SU-DHL-6 (cell line): ENCODE data around the gene MRPL27.
A peak's percentile ranks its signal among the peaks of the same experiment; 100 is the strongest.

Source experiments
- H2AFZ ChIP-seq: fragments of 200-600 bp; sonication (generic); 2 replicates; pipeline ENCODE4 v1.6.1; 2014; ENCODE audit warnings: low read depth, mild to moderate bottlenecking, moderate library complexity, mixed read lengths, antibody characterized with exemption, low read length; ENCODE audit not compliant: severe bottlenecking
- H3F3A ChIP-seq: fragments of 200-600 bp; shearing (Covaris generic); 2 replicates; pipeline ENCODE4 v1.6.0; 2016; ENCODE audit warnings: antibody characterized with exemption, mild to moderate bottlenecking; ENCODE audit not compliant: insufficient read depth
- H3K27ac ChIP-seq: fragments of 200-600 bp; sonication (generic); 2 replicates; pipeline ENCODE4 v1.5.1; 2016; ENCODE audit warnings: low read depth, mild to moderate bottlenecking, low read length, moderate library complexity, mixed read lengths
- H3K27me3 ChIP-seq: fragments of 200-600 bp; sonication (generic), shearing (Covaris generic); 2 replicates; pipeline ENCODE4 v1.6.0; 2014; ENCODE audit warnings: mild to moderate bottlenecking, low read length
- H3K36me3 ChIP-seq: fragments of 200-600 bp; sonication (generic); 2 replicates; pipeline ENCODE4 v1.6.1; 2014; ENCODE audit warnings: mild to moderate bottlenecking, low read length, mixed read lengths
- H3K4me2 ChIP-seq: fragments of 300-600, 200-600 bp; shearing (Covaris generic), sonication (generic); 2 replicates; pipeline ENCODE4 v1.6.0; 2014; ENCODE audit warnings: low read length, low read depth, mild to moderate bottlenecking; ENCODE audit not compliant: poor library complexity, severe bottlenecking
- H3K4me3 ChIP-seq: fragments of 200-600 bp; sonication (generic); 2 replicates; pipeline ENCODE4 v1.5.1; 2014; ENCODE audit warnings: antibody characterized with exemption, low read length, mild to moderate bottlenecking, mixed read lengths; ENCODE audit not compliant: insufficient read depth, poor library complexity, severe bottlenecking
- H3K79me2 ChIP-seq: fragments of 200-600 bp; sonication (generic); 2 replicates; pipeline ENCODE4 v1.6.1; 2014; ENCODE audit warnings: mild to moderate bottlenecking, low read length, moderate library complexity; ENCODE audit not compliant: insufficient read depth
- H3K9ac ChIP-seq: fragments of 200-600 bp; sonication (generic); 2 replicates; pipeline ENCODE4 v1.7.0; 2014; ENCODE audit warnings: mild to moderate bottlenecking, low read length
- H3K9me2 ChIP-seq: fragments of 200-600 bp; sonication (generic); replicated peaks from 2 replicates; pipeline ENCODE4 v1.6.1; 2014; ENCODE audit warnings: low read length; ENCODE audit not compliant: insufficient read depth
- H3K9me3 ChIP-seq: fragments of 200-600 bp; sonication (generic); 2 replicates; pipeline ENCODE4 v1.6.1; 2014; ENCODE audit warnings: low read length, mixed read lengths; ENCODE audit not compliant: insufficient read depth
- H4K20me1 ChIP-seq: fragments of 200-600 bp; sonication (generic); 2 replicates; pipeline ENCODE4 v1.6.1; 2014; ENCODE audit warnings: low read depth, mild to moderate bottlenecking, antibody characterized with exemption, low read length, moderate library complexity, mixed read lengths
- EZH2phosphoT487 ChIP-seq: fragments of 200-600 bp; sonication (generic), shearing (Covaris generic); conservative IDR thresholded peaks from 2 replicates; pipeline ENCODE4 v1.6.1; 2018; ENCODE audit warnings: mild to moderate bottlenecking, antibody characterized with exemption, low read length, moderate library complexity, mixed read lengths
- TF ChIP-seq, protein P1 (sequence below): fragments of 200-600 bp; sonication (generic); IDR thresholded peaks from one replicate; pipeline ENCODE4 v1.5.1; 2017; ENCODE audit warnings: antibody characterized with exemption, mild to moderate bottlenecking, low read length, moderate library complexity; ENCODE audit not compliant: insufficient read depth, poor library complexity, severe bottlenecking

Gene MRPL27

DNA sequence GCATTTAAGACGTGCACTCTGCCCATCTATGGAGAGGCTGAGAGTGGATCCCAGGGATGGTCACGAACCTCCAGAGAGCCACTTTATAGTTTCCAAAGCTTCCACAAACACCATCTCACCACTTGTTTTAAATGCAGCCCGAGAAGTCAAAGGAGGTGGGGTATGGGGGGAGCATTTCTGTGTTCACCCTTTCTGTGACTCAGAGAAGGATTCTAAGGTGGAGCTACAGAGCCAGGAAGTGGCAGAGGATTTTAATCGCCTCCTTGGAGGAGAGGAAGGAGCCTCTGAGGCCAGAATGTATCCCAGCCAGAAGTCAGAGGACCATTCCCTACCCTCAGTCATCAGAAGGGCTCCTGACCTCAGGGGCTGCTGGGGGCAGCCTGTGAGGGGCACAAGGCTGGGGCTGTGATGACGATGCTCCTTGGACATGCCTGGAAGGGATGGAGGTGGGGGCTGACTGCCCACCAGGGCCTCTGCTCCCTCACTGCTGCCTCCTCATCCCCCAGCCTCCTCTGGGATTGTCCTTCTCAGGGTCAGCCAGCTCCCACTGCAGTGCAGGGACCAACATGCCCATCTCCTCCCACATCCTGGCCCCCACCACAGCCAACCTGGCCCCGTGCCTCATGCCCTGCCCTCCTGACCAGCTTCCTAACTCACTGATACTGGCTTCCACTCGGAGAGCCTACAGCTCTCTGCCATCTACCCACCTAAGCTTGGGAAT is 24.3 kb downstream of the MRPL27 start:
- H3K4me2 ChIP-seq: no peak overlapping the region

DNA sequence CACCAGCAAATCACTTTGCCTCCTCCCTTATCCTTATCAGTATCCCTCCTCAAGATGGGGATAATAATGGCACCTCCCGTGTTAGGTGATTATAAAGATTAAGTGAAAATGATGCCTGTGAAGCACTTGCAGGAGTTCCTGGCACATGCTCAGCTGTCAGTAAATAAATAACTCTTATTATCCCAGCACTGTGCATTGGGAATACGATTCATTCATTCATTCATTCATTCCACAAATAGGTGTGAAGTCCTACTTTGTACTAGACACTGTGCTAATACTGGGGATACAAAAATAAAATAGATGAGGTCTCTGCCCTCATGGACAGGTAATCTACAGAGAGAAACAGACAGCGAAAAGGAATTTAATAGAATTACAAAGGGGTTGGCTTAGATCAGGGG is 25.1 kb downstream of the MRPL27 start:
- Histone ChIP-seq H4K20me1 (no peaks in the 10 kb centered on the region), H3K9me2 (no peaks in the 10 kb centered on the region), H3K4me3 (no peak overlapping the region), H3K4me2 (no peak overlapping the region), H3K27me3 (no peaks in the 10 kb centered on the region), H3K36me3 (no peaks in the 10 kb centered on the region), H3K79me2 (0 out of 2 replicates have a peak, but pooled peaks cover 8% of the 10 kb centered on the region), H3K9me3 (no peaks in the 10 kb centered on the region), H2AFZ (no peak overlapping the region), H3K9ac (no peak overlapping the region), H3F3A (no peaks in the 10 kb centered on the region), H3K27ac (no peak overlapping the region)
- TF ChIP-seq, protein P1, sequence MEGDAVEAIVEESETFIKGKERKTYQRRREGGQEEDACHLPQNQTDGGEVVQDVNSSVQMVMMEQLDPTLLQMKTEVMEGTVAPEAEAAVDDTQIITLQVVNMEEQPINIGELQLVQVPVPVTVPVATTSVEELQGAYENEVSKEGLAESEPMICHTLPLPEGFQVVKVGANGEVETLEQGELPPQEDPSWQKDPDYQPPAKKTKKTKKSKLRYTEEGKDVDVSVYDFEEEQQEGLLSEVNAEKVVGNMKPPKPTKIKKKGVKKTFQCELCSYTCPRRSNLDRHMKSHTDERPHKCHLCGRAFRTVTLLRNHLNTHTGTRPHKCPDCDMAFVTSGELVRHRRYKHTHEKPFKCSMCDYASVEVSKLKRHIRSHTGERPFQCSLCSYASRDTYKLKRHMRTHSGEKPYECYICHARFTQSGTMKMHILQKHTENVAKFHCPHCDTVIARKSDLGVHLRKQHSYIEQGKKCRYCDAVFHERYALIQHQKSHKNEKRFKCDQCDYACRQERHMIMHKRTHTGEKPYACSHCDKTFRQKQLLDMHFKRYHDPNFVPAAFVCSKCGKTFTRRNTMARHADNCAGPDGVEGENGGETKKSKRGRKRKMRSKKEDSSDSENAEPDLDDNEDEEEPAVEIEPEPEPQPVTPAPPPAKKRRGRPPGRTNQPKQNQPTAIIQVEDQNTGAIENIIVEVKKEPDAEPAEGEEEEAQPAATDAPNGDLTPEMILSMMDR: no peak
- TF ChIP-seq EZH2phosphoT487: no peak

More for the DNA sequence above, 24.3 kb downstream of the MRPL27 start:
- Histone ChIP-seq H3K79me2 (0 out of 2 replicates have a peak, but pooled peaks cover 8% of the 10 kb centered on the region), H3K9ac (no peak overlapping the region), H3K27ac (no peak overlapping the region), H3K27me3 (no peaks in the 10 kb centered on the region), H3F3A (no peaks in the 10 kb centered on the region), H3K4me3 (no peak overlapping the region), H3K9me3 (no peaks in the 10 kb centered on the region), H3K36me3 (no peaks in the 10 kb centered on the region), H4K20me1 (no peaks in the 10 kb centered on the region), H3K9me2 (no peaks in the 10 kb centered on the region), H2AFZ (no peak overlapping the region)
- TF ChIP-seq EZH2phosphoT487: no peak
- TF ChIP-seq, protein P1: no peak

DNA sequence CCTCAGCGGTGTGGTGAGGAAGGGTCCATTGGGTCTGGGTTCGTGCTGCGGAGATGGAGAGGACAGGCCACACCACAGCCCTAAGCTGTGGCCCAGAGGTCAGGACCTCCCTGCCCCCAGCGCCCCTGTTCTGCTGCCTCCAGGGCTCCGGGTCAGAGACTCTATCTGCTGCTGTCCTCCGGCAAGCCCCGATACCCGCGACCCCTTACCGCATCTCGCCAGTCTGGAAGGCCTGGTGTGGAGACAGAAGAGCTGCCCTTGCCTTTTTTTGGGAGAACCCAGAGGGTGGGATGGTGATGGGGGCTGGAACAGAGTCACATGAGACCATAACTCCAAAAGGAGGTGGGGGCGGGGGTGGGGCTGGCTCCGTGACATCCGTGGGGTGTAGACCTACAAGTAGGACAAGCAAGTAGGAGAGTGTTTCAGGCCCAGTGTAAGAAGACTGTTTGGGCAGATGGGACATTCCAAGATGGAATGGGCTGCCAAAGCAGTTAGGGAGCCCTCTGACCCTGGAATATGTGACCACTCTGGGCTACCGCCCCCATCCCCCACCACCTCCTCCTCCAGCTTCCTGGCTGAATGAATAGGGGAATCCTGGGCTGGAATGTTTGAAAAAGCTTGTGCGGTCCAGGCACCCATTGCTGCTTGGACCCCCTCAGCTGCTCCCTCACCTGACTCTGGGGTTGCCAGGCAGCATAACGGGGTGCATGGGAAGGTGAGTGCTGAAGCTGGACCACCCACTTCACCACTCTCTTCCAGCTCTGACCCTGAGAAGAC is 25.7 kb downstream of the MRPL27 start:
- H3K4me3 ChIP-seq: peak overlapping the region; percentile 73
- H3K79me2 ChIP-seq: 0 out of 2 replicates have a peak, but pooled peaks cover 8% of the 10 kb centered on the region
- H3F3A ChIP-seq: no peaks in the 10 kb centered on the region
- H4K20me1 ChIP-seq: no peaks in the 10 kb centered on the region
- no peaks in the 10 kb centered on the region for H3K27me3 ChIP-seq
- peak overlapping the region; percentile 60 for H3K4me2 ChIP-seq
- no peaks in the 10 kb centered on the region for H3K9me3 ChIP-seq
- H3K36me3 ChIP-seq: no peaks in the 10 kb centered on the region
- TF ChIP-seq, protein P1: no peak
- no peak for TF ChIP-seq EZH2phosphoT487
- no peaks in the 10 kb centered on the region for H3K9me2 ChIP-seq
- peak overlapping the region; percentile 81 for H3K9ac ChIP-seq
- no peak overlapping the region for H3K27ac ChIP-seq
- no peak overlapping the region for H2AFZ ChIP-seq
